Measurements from ENCODE around the gene FGFR3. TPM values are rescaled to one million over a fixed set of nuclear protein-coding genes. Genes with fewer than 3 reads are reported as not detected.

FGFR3 gene
- total RNA-seq, 2 experiments from 2014 or later = not detected

GRCh38 chr4:1815997-1816860 is 23.1 kb downstream of the FGFR3 start:
- ChIA-PET POLR2A (interaction anchor here (0.6 kb wide), 1 partner anchor 127 kb away, joined by 4 read pairs; no protein-coding TSS in a partner anchor), CTCF (ENCODE audit: unreplicated experiment) (no interaction called here)
- H3K9me3 ChIP-seq (ENCODE audit: low read length) = no peaks in the 10 kb centered on the region
- DNase-seq (ENCODE audit: low spot score) = no peak
- H4K20me1 ChIP-seq (ENCODE audit: insufficient read depth, low read length) = no peaks in the 10 kb centered on the region
- H3K4me2 ChIP-seq (ENCODE audit: low read length) = no peak overlapping the region
- H3K9me2 ChIP-seq (ENCODE audit: insufficient read depth, low read length) = no peaks in the 10 kb centered on the region
- no peaks in the 10 kb centered on the region for H3K4me1 ChIP-seq (ENCODE audit: insufficient read depth, low read length, poor library complexity, severe bottlenecking)
- peaks cover 73% of the 10 kb centered on the region for H3K36me3 ChIP-seq (ENCODE audit: insufficient read depth, low read length)
- no peak overlapping the region for H3K27ac ChIP-seq (ENCODE audit: low read depth, low read length, poor library complexity, severe bottlenecking)
- intact Hi-C loops (cut with micrococcal nuclease; ENCODE audit: unreplicated experiment) = no loop called here
- H3K79me2 ChIP-seq (ENCODE audit: insufficient read depth, low read depth, low read length) = no peaks in the 10 kb centered on the region
- H3K4me3 ChIP-seq (ENCODE audit: low read depth, low read length, poor library complexity, severe bottlenecking) = no peak overlapping the region
- BruUV-seq (replicated peaks) = no TSS peak
- TF ChIP-seq EZH2phosphoT487 (IDR thresholded peaks at IDR 0.05; ENCODE audit: borderline replicate concordance, low read depth, low read length) (no peak), CTCF (conservative IDR thresholded peaks at IDR 0.05; ENCODE audit: low read length) (no peak)
- H2AFZ ChIP-seq (ENCODE audit: low read length) = no peak overlapping the region

- H2AFZ ChIP-seq (ENCODE audit: low read length) = no peak overlapping the region
- no peaks in the 10 kb centered on the region for H3K9me2 ChIP-seq (ENCODE audit: insufficient read depth, low read length)
- ChIA-PET POLR2A (no interaction called here), CTCF (ENCODE audit: unreplicated experiment) (no interaction called here)
- H3K4me1 ChIP-seq (ENCODE audit: insufficient read depth, low read length, poor library complexity, severe bottlenecking) = no peaks in the 10 kb centered on the region
- H3K27ac ChIP-seq (ENCODE audit: low read depth, low read length, poor library complexity, severe bottlenecking) = no peak overlapping the region
- no peak overlapping the region for H3K4me3 ChIP-seq (ENCODE audit: low read depth, low read length, poor library complexity, severe bottlenecking)
- intact Hi-C loops (cut with micrococcal nuclease; ENCODE audit: unreplicated experiment) = no loop called here
- H3K4me2 ChIP-seq (ENCODE audit: low read length) = no peak overlapping the region
- TF ChIP-seq EZH2phosphoT487 (IDR thresholded peaks at IDR 0.05; ENCODE audit: borderline replicate concordance, low read depth, low read length) = no peak
- no peak for TF ChIP-seq CTCF (conservative IDR thresholded peaks at IDR 0.05; ENCODE audit: low read length)
- no peaks in the 10 kb centered on the region for H4K20me1 ChIP-seq (ENCODE audit: insufficient read depth, low read length)
- no peaks in the 10 kb centered on the region for H3K79me2 ChIP-seq (ENCODE audit: insufficient read depth, low read depth, low read length)
- BruUV-seq (replicated peaks) = no TSS peak
- no peaks in the 10 kb centered on the region for H3K9me3 ChIP-seq (ENCODE audit: low read length)
- peaks cover 83% of the 10 kb centered on the region for H3K36me3 ChIP-seq (ENCODE audit: insufficient read depth, low read length)
- no peak for DNase-seq (ENCODE audit: low spot score)
These were observed 26.2 kb downstream of the FGFR3 start for GRCh38 chr4:1819284-1819683.

- no TSS peak for BruUV-seq (replicated peaks)
These were observed 26.7 kb downstream of the FGFR3 start for GRCh38 chr4:1819816-1820215.

More at GRCh38 chr4:1819816-1820215, 26.7 kb downstream of the FGFR3 start:
- intact Hi-C loops (cut with micrococcal nuclease; ENCODE audit: unreplicated experiment) = no loop called here
- ChIA-PET POLR2A (no interaction called here), CTCF (ENCODE audit: unreplicated experiment) (no interaction called here)
- H3K79me2 ChIP-seq (ENCODE audit: insufficient read depth, low read depth, low read length) = no peaks in the 10 kb centered on the region
- H3K36me3 ChIP-seq (ENCODE audit: insufficient read depth, low read length) = peaks cover 83% of the 10 kb centered on the region
- no peaks in the 10 kb centered on the region for H3K4me1 ChIP-seq (ENCODE audit: insufficient read depth, low read length, poor library complexity, severe bottlenecking)
- no peak for DNase-seq (ENCODE audit: low spot score)
- no peak overlapping the region for H3K4me3 ChIP-seq (ENCODE audit: low read depth, low read length, poor library complexity, severe bottlenecking)
- H3K27ac ChIP-seq (ENCODE audit: low read depth, low read length, poor library complexity, severe bottlenecking) = no peak overlapping the region
- no peaks in the 10 kb centered on the region for H3K9me3 ChIP-seq (ENCODE audit: low read length)
- H3K4me2 ChIP-seq (ENCODE audit: low read length) = no peak overlapping the region
- TF ChIP-seq CTCF (conservative IDR thresholded peaks at IDR 0.05; ENCODE audit: low read length) (no peak), EZH2phosphoT487 (IDR thresholded peaks at IDR 0.05; ENCODE audit: borderline replicate concordance, low read depth, low read length) (no peak)
- H3K9me2 ChIP-seq (ENCODE audit: insufficient read depth, low read length) = no peaks in the 10 kb centered on the region
- no peak overlapping the region for H2AFZ ChIP-seq (ENCODE audit: low read length)
- H4K20me1 ChIP-seq (ENCODE audit: insufficient read depth, low read length) = no peaks in the 10 kb centered on the region

All from OCI-LY7 (cell line).